Transverse colon (tissue), 4 donors: ENCODE measurements around the gene LILRB4. TPM values are rescaled to one million over a fixed set of nuclear protein-coding genes. Genes with fewer than 3 reads are reported as not detected.
A peak's percentile ranks its signal among the peaks of the same experiment; 100 is the strongest.

ENCODE experiments used
- DNase-seq: peaks from one replicate; pipeline ENCODE4 v3.0.0-alpha.2; 2019
- H3K27ac ChIP-seq, 4 donors: fragments of 200-600 bp; sonication (generic); 2 replicates each; pipeline ENCODE4 v1.5.1; 2016 to 2018; ENCODE audit warnings: inconsistent platforms in 4 of 4
- H3K27me3 ChIP-seq: fragments of 200-600 bp; sonication (generic); 2 replicates; pipeline ENCODE4 v1.5.1; 2017; ENCODE audit warnings: inconsistent platforms
- H3K36me3 ChIP-seq, 4 donors: fragments of 200-600 bp; sonication (generic); 2 replicates each; pipeline ENCODE4 v1.5.1; 2017 to 2019; ENCODE audit warnings: inconsistent platforms in 4 of 4
- H3K4me1 ChIP-seq, 4 donors: fragments of 200-600 bp; sonication (generic); 2 replicates each; pipeline ENCODE4 v1.5.1; 2017 to 2020; ENCODE audit warnings: inconsistent platforms in 4 of 4
- H3K4me3 ChIP-seq, 4 donors: fragments of 200-600 bp; sonication (generic); 1 replicate in 1 of 4; 2 replicates in 3 of 4; pipeline versions ENCODE4 v1.5.1 to v1.6.1; 2017 to 2019; ENCODE audit warnings: inconsistent platforms in 4 of 4
- H3K9me3 ChIP-seq, 2 donors: fragments of 200-600 bp; sonication (generic); 2 replicates each; pipeline ENCODE4 v1.5.1; 2017 to 2019; ENCODE audit warnings: inconsistent platforms in 2 of 2
- EP300 ChIP-seq: sonication (generic); formaldehyde crosslinking; IDR thresholded peaks from one replicate; pipeline ENCODE4 v1.6.1; 2017; ENCODE audit warnings: antibody characterized with exemption, low read depth
- POLR2A ChIP-seq: fragments of 450-650 bp; IDR thresholded peaks from one replicate; pipeline ENCODE4 v1.6.1; 2016; ENCODE audit warnings: antibody characterized with exemption, mild to moderate bottlenecking, moderate library complexity
- POLR2AphosphoS5 ChIP-seq, 3 donors: sonication (generic); formaldehyde crosslinking; IDR thresholded peaks; one replicate each; pipeline ENCODE4 v1.6.1; 2016; ENCODE audit warnings: antibody characterized with exemption in 3 of 3
- WGBS, 2 donors: methylation state at CpG; one replicate each; pipeline ENCODE4 v1.1.5; 2018; ENCODE audit warnings: low coverage in 1 of 2; 5-methylcytosine and 5-hydroxymethylcytosine counted together
- in situ Hi-C, 4 donors: fragments of 200-750 bp; cut with MboI; loops; one replicate each; pipeline versions ENCODE4 v1.15.0 to v1.15.1; 2017; ENCODE audit warnings: low sequenced_read_pairs in 3 of 4, low pct_ligation_motif_present in 1 of 4, low pct_unique_long_range_greater_than_20kb in 1 of 4
- intact Hi-C: fragments of 100-400 bp; cut with DNase I; formaldehyde crosslinking; loops from one replicate; pipeline ENCODE4 v1.15.1; 2023; ENCODE audit warnings: low total_unique reads
- total RNA-seq, 4 donors: library from RNA; depleted of rRNA; stranded (reverse); fragments of >200 nt; gene quantifications; one replicate each; pipeline ENCODE4 v1.1.0, GENCODE V29; 2016
- TF ChIP-seq, protein P1 (sequence below), 5 experiments: fragments of 200-600 bp in 3 of 5; fragments of 450-650 bp in 2 of 5; sonication (generic) in 3 of 5; IDR thresholded peaks; 1 replicate in 2 of 5; 2 replicates in 3 of 5; pipeline ENCODE4 v1.5.1; 2016 to 2017; ENCODE audit warnings: antibody characterized with exemption in 5 of 5, inconsistent platforms in 3 of 5, mild to moderate bottlenecking in 2 of 5, moderate library complexity in 1 of 5

LILRB4 gene
- 10 to 100 TPM in 1 of 4 donors, 1 to 10 TPM in 2, not detected in 1; 1.8 to 47.1 (median 4.0) TPM for total RNA-seq

DNA sequence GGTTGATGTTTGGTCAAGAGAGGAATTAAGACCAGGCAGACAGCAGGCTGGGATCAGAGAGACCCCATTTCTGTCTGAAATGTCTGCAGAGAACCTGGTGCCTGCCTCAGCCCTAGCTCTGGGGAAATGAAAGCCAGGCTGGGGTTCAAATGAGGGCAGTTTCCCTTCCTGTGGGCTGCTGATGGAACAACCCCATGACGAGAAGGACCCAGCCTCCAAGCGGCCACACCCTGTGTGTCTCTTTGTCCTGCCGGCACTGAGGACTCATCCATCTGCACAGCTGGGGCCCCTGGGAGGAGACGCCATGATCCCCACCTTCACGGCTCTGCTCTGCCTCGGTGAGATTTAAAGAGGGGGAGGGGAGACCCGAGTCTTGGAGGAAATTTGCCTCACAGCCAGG lies at the start of gene LILRB4:
Gene LILRB4, plus strand, starts transcription at position 256 of the 400 bp plus-strand sequence. Its CDS starts 49 bp downstream, at position 305.
- peak; percentile 32 for DNase-seq
- in situ Hi-C loops, result no loop called here
- 59% methylated on average over 7 of the region's 7 CpGs; no CpG with 5 or more reads in 1 of the 2 donors for WGBS, 2 donors
- H3K27me3 ChIP-seq, result peaks cover 6% of the 10 kb centered on the region
- no peaks in the 10 kb centered on the region for H3K9me3 ChIP-seq
- H3K27ac ChIP-seq, result no peak within 1 kb of the TSS
- intact Hi-C loops, result no loop called here
- TF ChIP-seq EP300, result no peak
- TF ChIP-seq POLR2A, result no peak
- TF ChIP-seq POLR2AphosphoS5 (IDR thresholded peaks at IDR 0.05), result peak in 1 of 3 donors; percentile 32
- H3K4me3 ChIP-seq, result peak within 1 kb of the TSS in 1 of 4 donors; percentile 5
- H3K36me3 ChIP-seq, result no peaks in the 10 kb centered on the region
- H3K4me1 ChIP-seq, result no peaks in the 10 kb centered on the region

DNA sequence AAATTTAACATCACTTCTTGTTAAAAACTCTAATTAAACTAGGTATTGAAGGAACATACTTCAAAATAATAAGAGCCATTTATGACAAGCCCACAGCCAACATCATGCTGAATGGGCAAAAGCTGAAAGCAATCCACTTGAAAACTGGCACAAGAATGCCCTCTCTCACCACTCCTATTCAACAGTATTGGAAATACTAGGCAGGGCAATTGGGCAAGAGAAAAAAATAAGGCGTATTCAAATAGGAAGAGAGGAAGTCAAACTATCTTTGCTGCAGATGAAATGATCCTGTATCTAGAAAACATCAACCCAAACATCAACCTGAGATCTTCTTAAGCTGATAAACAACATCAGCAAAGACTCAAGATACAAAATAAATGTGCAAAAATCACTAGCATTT lies 48.1 kb upstream of the LILRB4 start:
- Histone ChIP-seq H3K4me3 (no peak overlapping the region), H3K27ac (no peak overlapping the region), H3K4me1 (no peaks in the 10 kb centered on the region), H3K9me3 (peaks cover 0 to 3% of the 10 kb centered on the region in 2 donors), H3K36me3 (no peaks in the 10 kb centered on the region), H3K27me3 (no peaks in the 10 kb centered on the region)
- intact Hi-C loops (no loop called here), in situ Hi-C loops (no loop called here)
- DNase-seq, result no peak
- 79 to 87% methylated on average over 1 of the region's 1 CpG for WGBS, 2 donors
- TF ChIP-seq EP300 (no peak), POLR2AphosphoS5 (IDR thresholded peaks at IDR 0.05) (no peak), POLR2A (no peak)
- TF ChIP-seq, protein P1, sequence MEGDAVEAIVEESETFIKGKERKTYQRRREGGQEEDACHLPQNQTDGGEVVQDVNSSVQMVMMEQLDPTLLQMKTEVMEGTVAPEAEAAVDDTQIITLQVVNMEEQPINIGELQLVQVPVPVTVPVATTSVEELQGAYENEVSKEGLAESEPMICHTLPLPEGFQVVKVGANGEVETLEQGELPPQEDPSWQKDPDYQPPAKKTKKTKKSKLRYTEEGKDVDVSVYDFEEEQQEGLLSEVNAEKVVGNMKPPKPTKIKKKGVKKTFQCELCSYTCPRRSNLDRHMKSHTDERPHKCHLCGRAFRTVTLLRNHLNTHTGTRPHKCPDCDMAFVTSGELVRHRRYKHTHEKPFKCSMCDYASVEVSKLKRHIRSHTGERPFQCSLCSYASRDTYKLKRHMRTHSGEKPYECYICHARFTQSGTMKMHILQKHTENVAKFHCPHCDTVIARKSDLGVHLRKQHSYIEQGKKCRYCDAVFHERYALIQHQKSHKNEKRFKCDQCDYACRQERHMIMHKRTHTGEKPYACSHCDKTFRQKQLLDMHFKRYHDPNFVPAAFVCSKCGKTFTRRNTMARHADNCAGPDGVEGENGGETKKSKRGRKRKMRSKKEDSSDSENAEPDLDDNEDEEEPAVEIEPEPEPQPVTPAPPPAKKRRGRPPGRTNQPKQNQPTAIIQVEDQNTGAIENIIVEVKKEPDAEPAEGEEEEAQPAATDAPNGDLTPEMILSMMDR (IDR thresholded peaks at IDR 0.05), result no peak

DNA sequence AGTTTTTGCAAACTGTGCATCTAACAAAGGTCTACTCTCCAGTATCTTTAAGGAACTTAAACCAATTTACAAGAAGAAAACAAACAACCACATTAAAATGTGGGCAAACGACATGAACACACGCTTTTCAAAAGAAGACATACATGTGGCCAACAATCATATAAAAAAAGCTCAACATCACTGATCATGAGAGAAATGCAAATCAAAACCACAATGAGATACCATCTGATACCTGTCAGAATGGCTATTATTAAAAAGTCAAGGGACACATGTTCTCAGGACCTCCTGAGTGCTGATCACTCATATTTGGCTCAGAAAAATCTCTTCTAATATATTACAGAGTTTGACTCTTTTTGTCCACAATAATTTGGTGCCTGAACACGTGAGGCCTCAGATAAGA lies 46.7 kb upstream of the LILRB4 start:
- intact Hi-C loops, result no loop called here
- no peak overlapping the region for H3K4me3 ChIP-seq

GRCh38 chr19:54616821-54617560 lies 45.8 kb upstream of the LILRB4 start:
- TF ChIP-seq, protein P1 (IDR thresholded peaks at IDR 0.05), result no peak
- TF ChIP-seq POLR2A (no peak), EP300 (no peak), POLR2AphosphoS5 (IDR thresholded peaks at IDR 0.05) (no peak)
- Histone ChIP-seq H3K4me3 (peak overlapping the region in 1 of 4 donors; percentile 7), H3K27ac (peak overlapping the region; percentile 16 to 62 (median 28)), H3K9me3 (no peaks in the 10 kb centered on the region), H3K36me3 (no peaks in the 10 kb centered on the region), H3K27me3 (no peaks in the 10 kb centered on the region), H3K4me1 (no peaks in the 10 kb centered on the region)
- in situ Hi-C loops (no loop called here), intact Hi-C loops (no loop called here)
- WGBS, 2 donors, result 29 to 65% methylated on average over 4 to 5 of the region's 5 CpGs
- peak; percentile 31 for DNase-seq

More for the DNA sequence above, 46.7 kb upstream of the LILRB4 start:
- Histone ChIP-seq H3K27me3 (no peaks in the 10 kb centered on the region), H3K36me3 (no peaks in the 10 kb centered on the region), H3K9me3 (no peaks in the 10 kb centered on the region), H3K27ac (peak overlapping the region in 3 of 4 donors; percentile 16 to 62 (median 40)), H3K4me1 (no peaks in the 10 kb centered on the region)
- TF ChIP-seq, protein P1 (IDR thresholded peaks at IDR 0.05), result no peak
- no peak for TF ChIP-seq POLR2A
- TF ChIP-seq EP300, result no peak
- TF ChIP-seq POLR2AphosphoS5 (IDR thresholded peaks at IDR 0.05), result no peak
- whole genome bisulfite sequencing, 2 donors, result 54 to 56% methylated on average over 3 of the region's 3 CpGs
- in situ Hi-C loops, result no loop called here
- DNase-seq, result no peak
